ENCODE data around the gene SRSF8. TPM values are rescaled to one million over a fixed set of nuclear protein-coding genes. Genes with fewer than 3 reads are reported as not detected.

SRSF8 gene
- total and polyA plus RNA-seq, 2 of the 4 experiments (the other 2 are of a cell fraction), result 3.4 to 14.3 TPM

DNA sequence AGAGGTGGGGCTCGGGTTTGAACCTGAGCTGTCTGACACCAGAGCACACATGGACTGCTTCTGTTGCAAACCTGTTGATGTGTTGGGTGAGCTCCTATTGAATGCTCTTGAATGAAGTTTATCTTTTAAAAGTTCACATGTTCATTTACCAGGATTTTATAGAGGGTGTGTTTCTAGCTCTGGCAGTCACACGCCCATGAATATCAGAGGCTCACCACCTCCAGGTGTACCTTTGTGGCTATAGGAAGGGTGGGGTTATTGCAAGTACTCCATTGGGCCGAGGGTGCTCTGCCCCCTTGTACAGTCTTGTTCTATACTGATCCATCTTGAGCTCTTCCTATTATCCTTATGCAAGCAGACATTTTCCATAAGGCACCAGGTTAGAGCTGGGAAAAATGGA is 32.1 kb downstream of the SRSF8 start:
- Histone ChIP-seq H4K20me1 (ENCODE audit: insufficient read depth, low read length) (no peaks in the 10 kb centered on the region), H3K27ac (ENCODE audit: insufficient read depth, low read length) (no peak overlapping the region), H2BK5ac (ENCODE audit: low read depth, low read length, poor library complexity, severe bottlenecking) (no peak overlapping the region), H3K14ac (replicated peaks; ENCODE audit: low read depth, low read length) (no peak overlapping the region), H4K5ac (ENCODE audit: low read depth, low read length) (no peak overlapping the region), H3K4me3 (ENCODE audit: insufficient read depth, low read depth, low read length) (no peak overlapping the region), H2AK5ac (ENCODE audit: low read depth, low read length) (no peak overlapping the region), H3K27me3 (ENCODE audit: control insufficient read depth, insufficient read depth, low read length) (no peaks in the 10 kb centered on the region), H3K79me1 (ENCODE audit: low read depth in 1 of 2, low read length in 2 of 2) (no peaks in the 10 kb centered on the region; a peak in 2 of 4 replicates), H4K8ac (ENCODE audit: low read depth in 2 of 2, low read length in 2 of 2) (no peak overlapping the region), H2BK15ac (ENCODE audit: low read depth, low read length) (no peak overlapping the region), H2BK20ac (ENCODE audit: low read depth, low read length) (no peak overlapping the region), H3K9me1 (ENCODE audit: insufficient read depth, low read length) (no peaks in the 10 kb centered on the region), H3K4me1 (ENCODE audit: control insufficient read depth, insufficient read depth, low read length) (no peaks in the 10 kb centered on the region), H3K9me3 (ENCODE audit: control insufficient read depth, insufficient read depth, low read length) (no peaks in the 10 kb centered on the region), H2AFZ (replicated peaks; ENCODE audit: low read length, poor library complexity) (no peak overlapping the region), H2BK120ac (ENCODE audit: low read depth, low read length) (no peak overlapping the region), H3K36me3 (ENCODE audit: control insufficient read depth, insufficient read depth, low read length) (no peaks in the 10 kb centered on the region), H3K4me2 (ENCODE audit: low read depth, low read length) (no peak overlapping the region), H3K56ac (ENCODE audit: extremely low read depth, insufficient read depth, low read length) (no peak overlapping the region), H2AK9ac (replicated peaks; ENCODE audit: low read depth, low read length, poor library complexity) (no peak overlapping the region), H3K4ac (ENCODE audit: low read depth, low read length) (no peak overlapping the region), H3K9ac (ENCODE audit: low read depth, low read length) (no peak overlapping the region), H4K91ac (ENCODE audit: insufficient read depth, low read depth, low read length) (no peak overlapping the region), H3K18ac (ENCODE audit: low read depth, low read length) (no peak overlapping the region), H3K23ac (ENCODE audit: low read depth, low read length) (no peak overlapping the region)
- DNase-seq (no peak), ATAC-seq (ENCODE audit: low read depth) (no peak)
- no peak for TF ChIP-seq BHLHE40 (IDR thresholded peaks at IDR 0.05; ENCODE audit: low read depth, low read length)
- no peak for TF ChIP-seq NFE2L2 (IDR thresholded peaks at IDR 0.05; ENCODE audit: low read depth, low read length)
- TF ChIP-seq MXI1 (IDR thresholded peaks at IDR 0.05; ENCODE audit: borderline replicate concordance, low read depth, low read length), result no peak
- TF ChIP-seq CEBPB (IDR thresholded peaks at IDR 0.05; ENCODE audit: low read depth, low read length), result no peak
- TF ChIP-seq, protein P1, sequence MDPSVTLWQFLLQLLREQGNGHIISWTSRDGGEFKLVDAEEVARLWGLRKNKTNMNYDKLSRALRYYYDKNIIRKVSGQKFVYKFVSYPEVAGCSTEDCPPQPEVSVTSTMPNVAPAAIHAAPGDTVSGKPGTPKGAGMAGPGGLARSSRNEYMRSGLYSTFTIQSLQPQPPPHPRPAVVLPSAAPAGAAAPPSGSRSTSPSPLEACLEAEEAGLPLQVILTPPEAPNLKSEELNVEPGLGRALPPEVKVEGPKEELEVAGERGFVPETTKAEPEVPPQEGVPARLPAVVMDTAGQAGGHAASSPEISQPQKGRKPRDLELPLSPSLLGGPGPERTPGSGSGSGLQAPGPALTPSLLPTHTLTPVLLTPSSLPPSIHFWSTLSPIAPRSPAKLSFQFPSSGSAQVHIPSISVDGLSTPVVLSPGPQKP (IDR thresholded peaks at IDR 0.05; ENCODE audit: borderline replicate concordance, low read depth, low read length), result no peak
- in situ Hi-C loops (cut with MboI; ENCODE audit: low sequenced_read_pairs) (no loop called here), intact Hi-C loops (cut with micrococcal nuclease) (no loop called here), dilution Hi-C loops (cut with HindIII; ENCODE audit: low sequenced_read_pairs, unreplicated experiment) (no loop called here)
- POLR2A ChIA-PET (ENCODE audit: unreplicated experiment), result interaction anchor here (0.5 kb wide), 1 partner anchor 339 kb away, joined by 3 read pairs; no protein-coding TSS in a partner anchor
- no CpG with 5 or more reads among the region's 3 CpGs for WGBS, 2 experiments (ENCODE audit: extremely low coverage in 2 of 2, insufficient read length in 1 of 2)
- CTCF ChIA-PET, result no interaction called here
- no TSS peak for BruUV-seq (replicated peaks)
